ENCODE results near the gene CTAGE8.
"Not testable (repeated sequence)": the region's sequence is repeated elsewhere in the genome, so short reads cannot be mapped to it uniquely, and the experiment has no call there.

Gene CTAGE8

DNA sequence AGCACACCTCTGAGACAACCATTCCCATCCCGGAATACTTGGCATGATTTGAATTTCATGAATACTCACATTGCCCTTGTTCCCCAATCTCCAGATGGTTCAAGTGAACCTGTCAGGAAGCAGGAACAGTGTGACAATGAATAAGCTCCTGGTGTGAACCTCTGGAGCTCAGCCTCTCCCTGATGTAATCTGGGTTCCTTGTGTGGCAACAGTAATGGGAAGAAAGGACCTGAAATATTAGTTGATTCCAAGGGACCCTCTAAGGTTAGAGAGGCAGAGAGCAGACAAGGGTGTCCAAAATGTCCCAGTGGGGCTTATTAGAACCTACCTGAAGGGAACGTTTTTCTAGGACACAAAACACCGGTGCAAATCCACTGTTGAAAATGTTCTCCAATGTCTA, 13.0 kb downstream of the CTAGE8 start:
- no peak for DNase-seq

- DNase-seq = no peak
Observed at GRCh38 chr7:144255471-144255897, 13.6 kb downstream of the CTAGE8 start.

DNA sequence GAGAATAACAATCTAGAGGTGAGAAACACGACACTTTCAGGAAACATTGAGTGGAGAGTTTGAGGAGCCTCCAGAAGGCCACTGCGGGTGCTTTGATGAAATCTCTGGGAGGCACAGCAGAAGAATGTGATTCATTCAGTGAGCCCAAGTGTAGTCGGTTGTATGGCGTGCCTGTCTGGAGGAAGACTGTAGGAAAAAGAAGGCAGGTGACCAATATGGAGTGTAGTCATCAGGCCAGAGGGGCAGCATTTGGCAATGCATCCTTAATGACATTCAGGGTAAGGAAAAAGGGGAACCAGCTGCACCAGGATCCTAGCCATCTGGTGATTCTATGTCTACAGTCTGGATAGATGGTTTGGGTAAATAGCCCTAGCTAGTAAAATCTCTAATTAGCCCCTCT, 16.8 kb downstream of the CTAGE8 start:
- not testable (repeated sequence) for DNase-seq

- not testable (repeated sequence) for DNase-seq
Observed at GRCh38 chr7:144247674-144248330, 21.3 kb downstream of the CTAGE8 start.

- DNase-seq = not testable (repeated sequence)
Observed at GRCh38 chr7:144246967-144247366, 22.1 kb downstream of the CTAGE8 start.

DNA sequence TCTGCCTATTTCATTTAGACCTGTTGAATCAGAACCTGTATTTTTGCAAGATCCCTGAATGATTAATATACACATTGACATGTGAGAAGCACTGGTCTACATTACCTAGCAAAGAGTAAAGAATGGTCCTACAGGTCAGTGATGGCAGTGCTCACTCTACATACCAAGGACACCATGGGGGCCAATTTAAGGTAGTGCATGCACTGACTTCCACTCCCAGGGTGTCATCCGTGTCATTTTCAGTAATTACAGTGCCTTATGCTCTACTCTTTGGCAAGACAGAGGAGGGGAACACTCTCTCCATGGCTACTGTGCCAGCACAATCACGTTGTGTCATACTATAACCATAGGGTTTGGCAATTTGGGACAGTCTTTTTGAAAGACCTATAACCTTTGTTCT, 23.7 kb downstream of the CTAGE8 start:
- DNase-seq = not testable (repeated sequence)

DNA sequence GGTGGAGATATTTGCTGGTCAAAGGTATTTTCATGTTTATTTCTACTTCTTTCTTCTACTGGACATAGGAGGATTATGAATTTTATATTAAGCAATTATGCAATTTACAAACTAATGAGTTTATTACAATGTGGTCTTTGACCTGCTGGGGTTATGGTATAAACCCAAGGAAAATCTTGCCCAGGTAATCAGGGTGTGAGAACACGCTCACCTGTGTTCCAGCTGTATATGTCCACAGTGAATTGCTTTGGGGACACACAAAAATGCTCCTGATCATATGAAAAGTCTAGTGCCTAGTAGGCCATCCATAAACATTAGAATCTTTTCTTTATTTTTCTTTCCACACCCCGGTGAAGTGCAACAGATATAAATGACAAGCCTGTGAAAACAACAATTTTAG, 29.7 kb downstream of the CTAGE8 start, which contains the start of gene OR2A42:
TSS of gene OR2A42 (minus strand) at position 241 of the 400 bp plus-strand sequence. CDS start 6,762 bp downstream, outside the sequence.
- not testable (repeated sequence) for DNase-seq

DNA sequence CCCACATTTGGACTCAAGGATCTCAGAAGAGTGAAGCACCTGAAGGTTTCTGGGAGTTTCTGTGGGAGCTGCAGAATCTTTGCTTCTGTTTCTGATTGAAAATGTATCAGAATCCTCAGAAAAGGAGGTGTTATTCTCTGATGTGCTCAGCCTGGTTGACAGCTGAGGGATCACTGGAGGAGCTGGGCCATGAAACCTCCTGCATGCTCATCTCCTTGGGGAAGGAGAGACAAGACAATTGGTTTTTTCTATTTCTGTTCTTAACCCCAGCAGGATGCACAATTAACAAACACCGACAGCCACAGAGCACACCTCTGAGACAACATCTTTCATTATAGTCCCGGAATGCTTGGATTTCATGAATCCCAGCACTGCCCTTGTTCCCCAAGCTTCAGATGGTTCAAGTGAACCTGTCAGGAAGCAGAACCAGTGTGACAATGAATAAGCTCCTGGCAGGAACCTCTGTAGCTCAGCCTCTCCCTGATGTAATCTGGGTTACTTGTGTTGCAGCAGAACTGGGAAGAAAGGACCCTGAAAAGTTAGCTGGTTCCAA, 30.5 kb downstream of the CTAGE8 start:
- not testable (repeated sequence) for DNase-seq

GRCh38 chr7:144233039-144233438, 36.0 kb downstream of the CTAGE8 start:
- DNase-seq = not testable (repeated sequence)

DNA sequence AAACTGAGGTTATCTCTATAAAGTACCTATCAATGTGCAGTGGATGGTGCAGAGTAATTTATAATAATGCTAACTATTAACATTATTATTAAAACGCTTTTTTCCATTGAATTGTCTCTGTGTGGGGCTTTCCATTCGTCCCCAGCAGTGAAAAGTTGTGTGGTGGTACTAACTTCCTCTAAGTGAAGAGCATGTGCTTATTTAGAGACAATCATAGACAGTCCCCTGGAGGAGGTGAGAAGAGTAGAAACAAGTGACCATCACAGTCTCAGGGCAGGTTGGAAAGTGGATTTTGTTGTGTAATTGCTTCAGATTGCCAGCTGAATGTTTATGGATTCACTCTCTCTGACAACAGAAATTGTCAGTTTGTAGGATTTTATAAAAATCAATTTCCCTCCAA, 38.1 kb downstream of the CTAGE8 start:
- DNase-seq = not testable (repeated sequence)

GRCh38 chr7:144228810-144229209, 40.3 kb downstream of the CTAGE8 start:
- DNase-seq = not testable (repeated sequence)

DNA sequence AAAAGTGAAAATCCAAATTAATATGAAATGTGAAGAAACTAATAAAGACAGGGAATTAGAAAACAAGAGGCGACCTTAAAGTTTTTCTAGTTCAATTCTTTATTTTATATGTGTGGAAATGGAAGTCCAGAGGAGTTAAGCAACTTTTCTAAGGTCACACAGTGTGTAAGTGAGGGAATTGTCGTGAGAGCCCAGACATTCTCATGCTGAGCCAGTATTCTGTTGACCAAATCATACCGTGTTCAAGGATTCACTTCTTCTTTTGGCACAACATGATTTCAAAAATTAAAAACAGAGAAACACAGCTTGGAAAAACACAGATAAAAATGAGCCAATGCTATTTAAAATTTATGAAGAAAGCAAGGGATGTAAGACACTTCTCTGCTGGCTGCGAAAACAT, 42.2 kb downstream of the CTAGE8 start:
- DNase-seq = not testable (repeated sequence)

DNA sequence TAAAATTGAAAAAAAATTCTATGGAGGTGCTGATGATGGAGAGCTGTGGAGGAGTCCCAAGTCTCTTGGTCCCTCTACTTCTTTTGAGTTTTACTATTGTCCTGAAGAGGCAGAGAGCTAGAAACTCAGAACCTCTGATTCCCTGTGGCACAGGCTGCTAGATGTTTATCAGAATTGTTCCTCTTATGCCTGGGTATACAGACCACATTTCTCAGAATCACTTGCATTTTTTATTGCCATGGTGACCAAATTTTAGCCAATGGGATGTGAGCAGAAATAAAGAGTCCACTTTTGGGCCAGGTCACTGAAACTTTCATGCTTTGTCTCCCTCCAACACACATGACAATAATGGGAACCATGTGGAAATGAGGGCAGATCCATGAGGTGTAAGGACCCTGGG, 45.4 kb downstream of the CTAGE8 start:
- not testable (repeated sequence) for DNase-seq

DNA sequence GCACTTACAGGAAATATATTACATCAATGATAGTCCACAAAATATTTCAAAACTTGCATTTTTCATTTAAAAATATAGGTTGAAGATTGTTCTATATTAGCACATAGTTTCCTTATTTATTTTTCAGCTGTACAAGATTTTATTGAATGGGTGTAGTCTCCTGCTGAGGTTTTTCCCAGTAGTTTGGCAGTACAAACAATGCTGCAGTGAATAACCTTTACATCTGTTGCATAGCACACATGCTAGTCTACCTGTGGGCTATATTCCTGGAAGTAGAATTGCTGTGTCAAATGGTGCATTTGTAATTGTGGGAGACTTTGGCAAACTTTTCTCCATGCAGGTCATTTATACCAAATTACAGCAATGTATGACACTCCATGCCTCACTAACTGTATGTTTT, 48.6 kb downstream of the CTAGE8 start:
- not testable (repeated sequence) for DNase-seq

- DNase-seq = not testable (repeated sequence)
Observed at GRCh38 chr7:144219149-144219548, 49.9 kb downstream of the CTAGE8 start.

- not testable (repeated sequence) for DNase-seq
Observed at GRCh38 chr7:144218581-144218980, 50.5 kb downstream of the CTAGE8 start.

- DNase-seq = not testable (repeated sequence)
Observed at GRCh38 chr7:144217200-144217599, 51.9 kb downstream of the CTAGE8 start.

Measured in NCI-H446 (cell line).